Right lung (tissue), 5 donors: Measurements from ENCODE around the gene RBCK1. TPM values are rescaled to one million over a fixed set of nuclear protein-coding genes. Genes with fewer than 3 reads are reported as not detected.

Experiments
- DNase-seq, 2 donors: peaks; one replicate each; pipeline ENCODE4 v3.0.0-alpha.2; 2013
- polyA plus RNA-seq, 5 donors: library from polyadenylated mRNA; unstranded; fragments of 120-200 nt; gene quantifications; one replicate each; pipeline versions ENCODE4 v1.2.1 to v1.2.3, GENCODE V29; 2013; ENCODE audit warnings: inconsistent platforms in 1 of 5, low replicate concordance in 1 of 5; ENCODE audit not compliant: insufficient read length in 5 of 5, insufficient read depth in 1 of 5

The RBCK1 gene
- polyA plus RNA-seq, 5 donors, result 84.0 to 104 (median 99.4) TPM

- no peak for DNase-seq
Observed at GRCh38 chr20:415820-416322, 7.8 kb downstream of the RBCK1 start.

GRCh38 chr20:416950-417800 is 9.1 kb downstream of the RBCK1 start:
- DNase-seq, result no peak

GRCh38 chr20:417801-418342 is 9.8 kb downstream of the RBCK1 start:
- no peak for DNase-seq

GRCh38 chr20:418858-419365 is 10.8 kb downstream of the RBCK1 start:
- no peak for DNase-seq

GRCh38 chr20:419556-420165 is 11.6 kb downstream of the RBCK1 start:
- no peak for DNase-seq

GRCh38 chr20:420166-420620 is 12.1 kb downstream of the RBCK1 start:
- DNase-seq, result no peak

- no peak for DNase-seq
Observed at GRCh38 chr20:420721-421574, 12.8 kb downstream of the RBCK1 start.

GRCh38 chr20:421685-422250 is 13.7 kb downstream of the RBCK1 start:
- no peak for DNase-seq

- no peak for DNase-seq
Observed at GRCh38 chr20:426566-426965, 18.5 kb downstream of the RBCK1 start.

- no peak for DNase-seq
Observed at GRCh38 chr20:427401-427800, 19.3 kb downstream of the RBCK1 start.

GRCh38 chr20:427849-428657 is 20.0 kb downstream of the RBCK1 start:
- DNase-seq, result no peak

- DNase-seq, result no peak
Observed at GRCh38 chr20:428658-429200, 20.6 kb downstream of the RBCK1 start.

GRCh38 chr20:430091-430999 is 22.2 kb downstream of the RBCK1 start:
- DNase-seq, result no peak

- DNase-seq, result peak; percentile 30 to 55
Observed at GRCh38 chr20:431012-431904, 23.2 kb downstream of the RBCK1 start.

GRCh38 chr20:432208-432607 is 24.1 kb downstream of the RBCK1 start:
- DNase-seq, result no peak

GRCh38 chr20:432677-433299 is 24.7 kb downstream of the RBCK1 start:
- no peak for DNase-seq

GRCh38 chr20:433300-433975 is 25.3 kb downstream of the RBCK1 start:
- DNase-seq, result no peak
